ENCODE measurements around the gene TCOF1. TPM values are rescaled to one million over a fixed set of nuclear protein-coding genes. Genes with fewer than 3 reads are reported as not detected.
A peak's percentile ranks its signal among the peaks of the same experiment; 100 is the strongest.
"Not testable (repeated sequence)": the region's sequence is repeated elsewhere in the genome, so short reads cannot be mapped to it uniquely, and the experiment has no call there.

Gene TCOF1
- polyA plus RNA-seq, 12 donors = 16.4 to 33.0 (median 18.7) TPM; not detected in 1

GRCh38 chr5:150402229-150402773 lies 44.8 kb downstream of the TCOF1 start:
- DNase-seq = no peak

DNA sequence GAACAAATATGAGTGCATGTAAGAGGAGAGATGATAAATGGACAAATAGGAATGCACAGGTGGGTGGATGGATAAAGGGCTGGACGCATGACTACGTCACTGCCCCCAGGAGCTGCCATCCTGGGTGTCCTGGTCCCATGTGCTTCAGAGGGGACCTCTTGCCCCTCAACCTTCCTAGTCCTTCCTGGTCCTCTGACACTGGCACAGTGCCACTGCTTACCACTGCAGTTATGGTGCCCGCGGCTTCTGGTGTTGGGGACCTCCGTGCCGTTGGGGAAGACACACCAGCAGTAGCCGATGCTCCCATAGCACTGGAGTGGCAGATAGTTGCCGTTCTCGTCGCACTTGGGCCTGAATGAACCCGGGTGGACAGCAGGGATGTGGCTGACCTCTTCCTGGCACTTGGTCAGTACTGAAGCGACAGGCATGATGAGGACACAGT lies 45.4 kb downstream of the TCOF1 start:
- DNase-seq = no peak

DNA sequence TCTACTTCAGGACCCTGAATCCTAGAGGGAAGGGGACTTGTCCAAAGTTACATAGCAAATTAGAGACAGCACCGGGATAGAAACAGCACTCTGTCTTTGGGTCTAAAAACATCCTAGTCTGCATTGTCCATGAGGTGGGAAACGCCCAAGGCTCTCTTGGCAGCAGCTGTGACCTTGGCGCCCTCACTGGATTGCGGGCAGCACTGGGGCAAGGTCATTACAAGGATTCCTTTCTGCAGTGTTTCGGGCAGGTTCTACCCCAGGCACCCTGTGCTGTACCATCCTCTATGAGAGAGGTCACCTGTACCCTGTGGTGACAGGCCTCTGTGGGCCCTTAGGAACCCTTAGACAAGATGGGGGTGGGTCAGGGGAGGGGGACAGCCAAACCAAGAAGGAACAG lies 46.6 kb downstream of the TCOF1 start:
- no peak for DNase-seq

DNA sequence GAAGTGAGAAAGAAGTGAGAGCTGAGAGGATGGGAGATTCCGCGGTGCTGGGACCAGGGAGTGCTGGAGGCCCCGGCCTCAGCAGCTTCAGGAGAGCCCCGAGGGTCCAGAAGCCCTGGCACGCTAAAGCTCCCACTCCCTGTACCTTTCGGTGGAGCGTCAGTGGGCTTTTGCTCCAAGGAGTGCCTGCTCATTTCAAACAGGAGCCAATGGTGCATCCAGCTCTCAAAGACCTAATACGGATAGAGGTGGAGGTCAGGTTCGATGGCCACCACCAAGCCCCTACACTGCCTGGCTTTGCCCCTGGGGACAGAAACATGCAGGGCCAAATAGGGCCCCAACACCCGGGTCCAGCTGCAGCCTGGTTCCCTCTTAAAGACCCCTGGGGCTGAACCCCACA lies 47.0 kb downstream of the TCOF1 start:
- no peak for DNase-seq

GRCh38 chr5:150404941-150405816 lies 47.7 kb downstream of the TCOF1 start:
- DNase-seq = no peak

- DNase-seq = no peak
Observed at GRCh38 chr5:150406103-150406722, 48.7 kb downstream of the TCOF1 start.

DNA sequence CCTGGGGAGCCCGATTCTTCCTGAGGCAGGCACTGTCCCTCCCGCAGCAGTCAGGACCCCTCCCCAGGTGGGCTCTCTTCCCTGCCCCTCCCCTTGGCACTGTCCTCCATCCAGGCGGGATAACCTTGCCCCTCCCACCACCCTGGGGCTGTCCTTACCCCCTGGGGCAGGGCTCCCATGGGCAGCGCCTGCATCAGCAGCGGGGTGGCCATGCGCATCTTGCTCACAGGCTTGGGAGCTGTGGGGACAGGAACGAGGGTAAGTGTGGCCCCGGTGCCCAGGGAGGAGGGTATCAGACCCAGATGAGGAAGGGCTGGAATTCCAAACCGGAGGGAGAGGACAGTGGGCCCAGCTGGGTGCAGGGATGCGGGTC lies 49.2 kb downstream of the TCOF1 start:
- DNase-seq = no peak

DNA sequence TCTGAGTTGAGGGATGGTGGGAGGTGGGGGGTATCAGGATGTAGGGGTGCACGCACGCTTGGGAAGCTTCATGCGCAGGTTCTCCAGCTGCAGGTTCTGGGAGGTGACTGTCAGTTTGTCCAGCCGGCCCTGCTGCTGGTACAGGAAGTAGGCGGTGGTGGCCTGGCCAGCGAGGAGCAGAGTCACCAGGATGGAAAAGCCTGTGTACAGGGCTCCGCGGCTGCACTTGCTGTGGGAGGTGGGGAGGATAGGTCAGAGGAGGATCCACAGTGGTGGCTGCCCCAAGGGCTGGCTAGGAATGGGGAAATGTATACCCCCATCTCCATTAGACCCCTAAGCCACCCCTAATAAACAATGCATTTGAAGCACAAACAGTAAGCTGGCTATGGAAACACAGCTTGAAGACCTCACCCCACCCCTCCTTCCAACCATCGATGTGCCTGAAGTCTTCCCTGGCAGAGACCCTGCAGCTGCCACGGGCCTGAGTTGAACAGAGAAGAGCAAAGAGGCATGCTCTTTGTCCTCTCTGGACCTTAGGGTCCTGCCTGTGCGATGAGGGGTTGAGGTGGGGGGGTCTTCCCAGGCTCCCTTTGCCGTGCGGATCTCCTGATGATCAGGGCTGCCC lies 49.7 kb downstream of the TCOF1 start:
- no peak for DNase-seq

GRCh38 chr5:150408231-150408943 lies 50.9 kb downstream of the TCOF1 start:
- no peak for DNase-seq

GRCh38 chr5:150409638-150410523 lies 52.4 kb downstream of the TCOF1 start:
- peak; percentile 85 for DNase-seq

GRCh38 chr5:150410524-150411244 lies 53.2 kb downstream of the TCOF1 start:
- DNase-seq = peak; percentile 80

- DNase-seq = no peak
Observed at GRCh38 chr5:150411245-150411979, 53.9 kb downstream of the TCOF1 start.

DNA sequence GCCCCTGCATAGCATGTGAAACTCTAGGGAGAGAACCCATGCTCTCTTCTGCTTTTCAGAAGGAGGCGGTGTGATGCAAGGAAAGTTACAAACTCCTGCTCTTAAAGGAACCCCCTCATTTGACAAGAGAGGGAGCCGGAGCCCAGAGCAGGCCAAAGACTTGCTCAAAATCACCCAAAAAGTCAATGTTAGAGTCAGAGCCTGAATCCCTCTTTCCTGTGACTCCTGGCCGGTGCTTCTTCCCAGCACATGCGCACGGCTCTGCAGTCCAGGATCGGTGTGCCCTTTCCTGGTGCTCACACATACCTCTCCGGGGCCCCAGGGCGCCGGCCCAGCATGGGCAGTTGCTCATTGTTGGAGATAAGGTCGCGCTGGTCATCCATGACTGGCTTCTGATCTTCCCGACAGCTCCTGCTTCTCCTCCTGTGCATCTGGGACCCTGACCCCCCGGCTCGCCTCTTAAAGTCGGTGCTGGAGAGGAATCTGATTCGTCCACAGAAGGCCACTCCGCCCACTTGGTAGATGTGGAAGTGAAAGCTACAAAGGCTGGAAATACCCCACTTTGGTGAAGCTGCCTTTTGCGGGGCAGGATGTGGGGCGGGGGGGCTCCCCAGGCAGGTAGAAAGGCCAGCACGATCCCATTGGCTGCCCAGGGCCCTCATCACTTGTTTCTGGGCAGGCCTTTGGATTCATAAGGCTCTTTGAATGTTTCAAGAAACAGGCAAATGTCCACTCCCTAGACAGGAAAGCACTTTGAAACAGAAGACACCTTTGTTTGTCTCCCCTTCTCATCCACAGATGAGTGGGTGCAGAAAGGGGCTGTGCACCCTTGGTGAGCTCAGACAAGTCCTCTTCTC lies 55.0 kb downstream of the TCOF1 start, which contains the start of gene CD74:
Gene CD74, minus strand, starts transcription at position 592 of the 857 bp plus-strand sequence. Its CDS starts 161 bp downstream, at position 431.
- DNase-seq = peak; percentile 53

- no peak for DNase-seq
Observed at GRCh38 chr5:150413176-150413901, 55.8 kb downstream of the TCOF1 start.

GRCh38 chr5:150413902-150414790 lies 56.6 kb downstream of the TCOF1 start:
- DNase-seq = not testable (repeated sequence)

- DNase-seq = no peak
Observed at GRCh38 chr5:150419630-150420270, 62.3 kb downstream of the TCOF1 start.

All from muscle of arm (tissue), 12 donors.